Activated naive CD4-positive, alpha-beta T cell treated with anti-CD3 and anti-CD28 coated beads, Interleukin-2, amount 10 ng/mL, durations not matched to agents 7 days and 5 days (primary cell): ENCODE data around the gene MCC.

Experiments
- CTCF ChIA-PET: fragments of 350-600 bp; sonication (Branson Sonifier 250); formaldehyde crosslinking; loops from one replicate; lab custom pipeline; 2021; ENCODE audit warnings: antibody characterized with exemption; lab: Charles Lee
- DNase-seq: peaks from one replicate; pipeline ENCODE4 v3.0.0-alpha.2; 2020
- H3K27ac Mint-ChIP-seq: one replicate; pipeline ENCODE4 v1.8.0; 2021; ENCODE audit warnings: mild to moderate bottlenecking, moderate library complexity, mixed read lengths
- H3K27me3 Mint-ChIP-seq: one replicate; pipeline ENCODE4 v1.8.0; 2021; ENCODE audit warnings: mild to moderate bottlenecking, mixed read lengths
- H3K36me3 Mint-ChIP-seq: one replicate; pipeline ENCODE4 v1.8.0; 2021; ENCODE audit warnings: mixed read lengths
- H3K4me1 Mint-ChIP-seq: one replicate; pipeline ENCODE4 v1.8.0; 2021; ENCODE audit warnings: mixed read lengths
- H3K4me3 Mint-ChIP-seq: one replicate; pipeline ENCODE4 v1.8.0; 2021; ENCODE audit warnings: mild to moderate bottlenecking, moderate library complexity, mixed read lengths
- H3K9me3 Mint-ChIP-seq: one replicate; pipeline ENCODE4 v1.8.0; 2021; ENCODE audit warnings: mixed read lengths

The MCC gene

DNA sequence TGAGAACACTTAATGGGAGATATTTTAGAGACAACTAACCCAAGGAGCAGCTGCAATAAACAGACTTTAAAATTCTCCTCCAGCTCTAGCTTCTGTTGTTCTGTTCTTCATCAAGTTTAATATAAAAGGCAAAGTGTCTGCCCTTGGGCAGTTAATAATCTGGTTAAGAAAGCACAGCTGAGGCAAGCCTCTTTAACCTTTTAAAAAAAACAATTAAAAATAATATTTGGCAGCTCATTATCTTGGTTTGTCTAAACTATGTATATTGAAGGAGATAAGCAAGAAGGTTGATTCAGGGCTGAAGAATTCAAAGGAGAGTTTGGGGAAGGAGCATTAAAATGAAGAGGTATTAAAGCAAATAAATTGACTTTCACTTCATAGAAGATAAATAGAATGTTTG, 128.8 kb downstream of the MCC start:
- CTCF ChIA-PET, result no interaction called here
- Mint-ChIP-seq H3K4me1 (no peaks in the 10 kb centered on the region), H3K4me3 (no peak overlapping the region), H3K27me3 (peaks cover 6% of the 10 kb centered on the region), H3K27ac (no peak overlapping the region), H3K36me3 (no peaks in the 10 kb centered on the region), H3K9me3 (peaks cover 11% of the 10 kb centered on the region)
- DNase-seq, result no peak

GRCh38 chr5:113358696-113359095, 129.6 kb downstream of the MCC start:
- Mint-ChIP-seq H3K4me3 (no peak overlapping the region), H3K9me3 (peaks cover 5% of the 10 kb centered on the region), H3K36me3 (no peaks in the 10 kb centered on the region), H3K4me1 (no peaks in the 10 kb centered on the region), H3K27ac (no peak overlapping the region), H3K27me3 (peaks cover 4% of the 10 kb centered on the region)
- CTCF ChIA-PET, result interaction anchor here (1.1 kb wide), 1 partner anchor 26 kb away, joined by 4 read pairs; no protein-coding TSS in a partner anchor
- DNase-seq, result no peak

DNA sequence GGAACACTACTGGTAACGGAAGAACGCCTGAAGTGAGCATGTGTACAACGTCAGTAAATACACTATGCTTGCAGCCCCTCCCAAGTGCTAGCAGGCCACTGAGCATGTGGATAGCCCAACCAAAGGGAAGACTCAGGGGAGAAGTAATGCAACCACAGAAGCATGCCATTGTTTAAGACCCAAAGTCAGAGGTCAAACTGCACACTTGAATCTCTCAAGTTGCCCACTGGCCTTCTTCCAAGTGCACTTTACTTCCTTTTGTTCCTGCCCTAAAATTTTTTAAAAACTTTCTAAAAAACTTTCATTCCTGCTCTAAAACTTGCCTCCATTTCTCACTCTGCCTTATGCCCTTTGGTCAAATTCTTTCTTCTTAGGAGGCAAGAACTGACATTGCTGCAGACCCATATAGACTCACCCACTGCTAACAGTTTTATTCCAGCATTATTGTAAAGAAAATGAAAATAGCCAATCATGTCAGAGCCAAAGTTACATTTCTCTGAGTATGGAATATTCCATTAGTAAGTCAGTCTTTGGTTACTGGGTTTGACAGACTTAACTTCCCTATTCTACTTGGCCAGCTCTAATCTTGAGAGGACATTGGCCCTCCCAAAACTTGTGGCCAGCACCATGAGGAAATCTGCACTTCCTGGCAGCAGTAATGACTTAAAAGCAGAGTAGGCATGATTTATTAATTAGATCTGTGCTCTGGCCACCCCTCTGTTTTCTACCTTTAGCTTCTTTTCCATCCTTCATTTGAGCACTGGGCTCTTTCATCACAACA, 130.4 kb downstream of the MCC start:
- Mint-ChIP-seq H3K27ac (no peak overlapping the region), H3K4me1 (no peaks in the 10 kb centered on the region), H3K36me3 (no peaks in the 10 kb centered on the region), H3K27me3 (peaks cover 6% of the 10 kb centered on the region), H3K9me3 (no peaks in the 10 kb centered on the region), H3K4me3 (no peak overlapping the region)
- DNase-seq, result no peak
- CTCF ChIA-PET, result interaction anchor here (0.5 to 1.1 kb wide), 2 partner anchors 22 to 27 kb away, joined by 3 to 4 read pairs; no protein-coding TSS in a partner anchor

DNA sequence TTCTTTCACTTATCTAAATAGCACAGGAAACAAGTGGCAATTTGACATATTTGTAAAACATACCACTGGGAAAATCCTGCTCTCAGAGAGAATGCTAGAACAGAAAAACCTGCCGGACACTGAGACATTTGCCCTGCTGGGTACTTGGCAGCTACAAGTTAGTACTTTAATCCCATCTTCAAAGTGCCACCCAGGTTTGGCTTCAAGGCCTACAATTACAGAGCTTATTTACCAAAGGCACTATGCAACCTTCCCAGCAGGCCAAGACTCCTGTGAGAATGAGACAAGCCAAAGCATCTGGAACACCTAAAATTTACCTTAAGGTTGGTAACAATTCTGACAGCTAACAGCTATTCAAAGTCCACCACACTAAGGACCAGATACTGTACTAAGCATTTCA, 131.8 kb downstream of the MCC start:
- H3K4me3 Mint-ChIP-seq, result no peak overlapping the region

GRCh38 chr5:113354055-113354454, 134.2 kb downstream of the MCC start:
- Mint-ChIP-seq H3K4me1 (no peaks in the 10 kb centered on the region), H3K27me3 (peaks cover 10% of the 10 kb centered on the region), H3K9me3 (no peaks in the 10 kb centered on the region), H3K27ac (no peak overlapping the region), H3K4me3 (no peak overlapping the region), H3K36me3 (no peaks in the 10 kb centered on the region)
- DNase-seq, result no peak
- CTCF ChIA-PET, result no interaction called here

More for the DNA sequence above, 131.8 kb downstream of the MCC start:
- Mint-ChIP-seq H3K27me3 (peaks cover 8% of the 10 kb centered on the region), H3K27ac (no peak overlapping the region), H3K4me1 (no peaks in the 10 kb centered on the region), H3K36me3 (no peaks in the 10 kb centered on the region), H3K9me3 (no peaks in the 10 kb centered on the region)
- CTCF ChIA-PET, result interaction anchor here (0.8 to 1.4 kb wide), 2 partner anchors 23 to 154 kb away, joined by 5 read pairs; no protein-coding TSS in a partner anchor
- DNase-seq, result no peak

DNA sequence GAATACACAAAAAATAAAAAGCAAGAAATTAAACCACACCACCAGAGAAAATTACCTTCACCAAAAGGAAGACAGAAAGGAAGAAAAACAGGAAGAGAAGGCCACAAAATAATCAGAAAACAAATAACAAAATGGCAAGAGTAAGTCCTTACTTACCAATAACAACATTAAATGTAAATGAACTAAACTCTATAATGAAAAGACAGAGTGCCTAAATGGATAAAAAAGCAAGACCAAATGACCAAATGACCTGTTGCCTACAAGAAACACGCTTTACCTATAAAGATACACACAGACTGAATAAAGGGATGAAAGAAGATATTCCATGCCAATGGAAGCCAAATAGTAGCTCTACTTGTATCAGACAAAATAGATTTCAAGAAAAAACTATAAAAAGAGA, 140.7 kb downstream of the MCC start:
- no peak overlapping the region for H3K27ac Mint-ChIP-seq

DNA sequence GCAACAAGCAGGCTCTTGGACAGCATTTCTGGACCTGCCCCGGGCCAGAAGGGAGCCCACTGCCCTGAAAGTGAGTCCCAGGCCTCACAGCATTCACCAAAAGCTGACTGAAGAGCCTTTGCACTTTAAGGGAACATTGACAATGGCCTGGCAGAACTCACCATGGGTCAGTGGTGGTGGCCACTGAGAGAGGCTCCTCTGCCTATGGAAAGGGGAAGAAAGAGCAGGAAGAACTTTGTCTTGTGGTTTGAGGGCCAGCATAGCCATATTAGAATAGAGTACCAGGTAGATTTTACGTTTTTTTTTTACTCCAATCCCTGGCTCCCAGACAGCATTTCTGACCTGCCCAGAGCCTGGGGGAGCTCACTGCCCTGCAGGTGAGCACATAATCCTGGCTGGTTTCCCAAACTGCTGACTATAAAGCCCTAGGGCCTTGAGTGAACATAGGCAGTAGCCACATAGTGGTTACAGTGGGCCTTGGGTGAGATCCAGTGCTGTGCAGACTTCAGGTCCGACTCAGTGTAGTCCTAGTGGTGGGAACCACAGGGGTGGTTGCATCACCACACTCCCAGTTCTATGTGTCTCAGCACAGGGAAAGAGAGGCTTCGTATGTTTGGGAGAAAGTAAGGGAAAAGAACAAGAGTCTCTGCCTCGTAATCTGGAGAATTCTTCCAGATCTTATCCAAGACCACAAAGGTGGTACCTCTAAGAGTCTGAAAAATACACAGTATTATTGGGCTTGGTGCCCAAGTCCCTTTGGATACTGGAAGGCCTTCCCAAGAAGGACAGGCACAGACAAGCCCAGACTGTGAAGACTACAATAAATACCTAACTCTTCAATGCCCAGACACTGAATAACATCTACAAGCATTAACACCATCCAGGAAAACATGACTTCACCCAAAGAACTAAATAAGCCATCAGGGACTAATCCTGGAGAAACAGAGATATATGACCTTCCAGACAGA, 143.0 kb downstream of the MCC start:
- Mint-ChIP-seq H3K27me3 (peaks cover 19% of the 10 kb centered on the region), H3K4me1 (peaks cover 5% of the 10 kb centered on the region), H3K4me3 (no peak overlapping the region), H3K27ac (no peak overlapping the region), H3K9me3 (no peaks in the 10 kb centered on the region), H3K36me3 (no peaks in the 10 kb centered on the region)
- CTCF ChIA-PET, result interaction anchor here (0.9 kb wide), 1 partner anchor 35 kb away, joined by 3 read pairs; no protein-coding TSS in a partner anchor
- DNase-seq, result no peak

More for the DNA sequence above, 140.7 kb downstream of the MCC start:
- H3K36me3 Mint-ChIP-seq, result no peaks in the 10 kb centered on the region
- no peak for DNase-seq
- peaks cover 12% of the 10 kb centered on the region for H3K27me3 Mint-ChIP-seq
- no peak overlapping the region for H3K4me3 Mint-ChIP-seq
- CTCF ChIA-PET, result no interaction called here
- H3K9me3 Mint-ChIP-seq, result no peaks in the 10 kb centered on the region
- H3K4me1 Mint-ChIP-seq, result peaks cover 2% of the 10 kb centered on the region

- Mint-ChIP-seq H3K36me3 (no peaks in the 10 kb centered on the region), H3K27ac (no peak overlapping the region), H3K4me3 (no peak overlapping the region), H3K4me1 (peaks cover 5% of the 10 kb centered on the region), H3K27me3 (peaks cover 16% of the 10 kb centered on the region), H3K9me3 (no peaks in the 10 kb centered on the region)
- CTCF ChIA-PET, result no interaction called here
- no peak for DNase-seq
Observed at GRCh38 chr5:113343343-113343742, 144.9 kb downstream of the MCC start.

DNA sequence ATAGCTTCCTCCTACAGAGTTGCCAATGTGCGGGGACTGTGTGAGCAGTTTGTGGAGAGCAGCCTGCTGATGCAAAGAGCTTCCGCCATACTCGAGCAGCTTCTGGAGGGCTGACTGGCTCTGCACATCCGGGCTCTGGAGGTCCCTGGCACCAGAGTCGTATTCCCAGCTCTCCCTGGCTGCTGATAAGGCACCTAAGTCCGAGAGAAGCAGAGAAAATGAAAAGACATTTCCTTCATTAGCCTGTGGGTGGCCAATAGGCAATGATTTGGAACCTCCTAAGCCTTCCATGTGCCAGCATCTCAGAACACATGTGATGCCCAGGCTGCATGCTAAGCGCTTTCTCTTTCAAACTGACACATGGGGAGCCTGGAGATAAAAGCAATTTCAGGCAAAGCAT, 147.7 kb downstream of the MCC start:
- Mint-ChIP-seq H3K27me3 (peaks cover 38% of the 10 kb centered on the region), H3K9me3 (no peaks in the 10 kb centered on the region), H3K4me1 (peaks cover 14% of the 10 kb centered on the region), H3K36me3 (no peaks in the 10 kb centered on the region), H3K27ac (no peak overlapping the region), H3K4me3 (no peak overlapping the region)
- CTCF ChIA-PET, result interaction anchor here (1.7 to 8.8 kb wide), 2 partner anchors 170 to 264 kb away, joined by 10 to 124 read pairs; no protein-coding TSS in a partner anchor
- no peak for DNase-seq

GRCh38 chr5:113338628-113339027, 149.6 kb downstream of the MCC start:
- H3K27ac Mint-ChIP-seq, result no peak overlapping the region
- CTCF ChIA-PET, result interaction anchor here (1.2 to 8.8 kb wide), 5 partner anchors 41 to 294 kb away, joined by 3 to 149 read pairs (median 16); partner anchors contain the start of gene YTHDC2
- H3K27me3 Mint-ChIP-seq, result peaks cover 36% of the 10 kb centered on the region
- H3K4me3 Mint-ChIP-seq, result no peak overlapping the region
- no peaks in the 10 kb centered on the region for H3K36me3 Mint-ChIP-seq
- peaks cover 22% of the 10 kb centered on the region for H3K4me1 Mint-ChIP-seq
- no peaks in the 10 kb centered on the region for H3K9me3 Mint-ChIP-seq
- no peak for DNase-seq

DNA sequence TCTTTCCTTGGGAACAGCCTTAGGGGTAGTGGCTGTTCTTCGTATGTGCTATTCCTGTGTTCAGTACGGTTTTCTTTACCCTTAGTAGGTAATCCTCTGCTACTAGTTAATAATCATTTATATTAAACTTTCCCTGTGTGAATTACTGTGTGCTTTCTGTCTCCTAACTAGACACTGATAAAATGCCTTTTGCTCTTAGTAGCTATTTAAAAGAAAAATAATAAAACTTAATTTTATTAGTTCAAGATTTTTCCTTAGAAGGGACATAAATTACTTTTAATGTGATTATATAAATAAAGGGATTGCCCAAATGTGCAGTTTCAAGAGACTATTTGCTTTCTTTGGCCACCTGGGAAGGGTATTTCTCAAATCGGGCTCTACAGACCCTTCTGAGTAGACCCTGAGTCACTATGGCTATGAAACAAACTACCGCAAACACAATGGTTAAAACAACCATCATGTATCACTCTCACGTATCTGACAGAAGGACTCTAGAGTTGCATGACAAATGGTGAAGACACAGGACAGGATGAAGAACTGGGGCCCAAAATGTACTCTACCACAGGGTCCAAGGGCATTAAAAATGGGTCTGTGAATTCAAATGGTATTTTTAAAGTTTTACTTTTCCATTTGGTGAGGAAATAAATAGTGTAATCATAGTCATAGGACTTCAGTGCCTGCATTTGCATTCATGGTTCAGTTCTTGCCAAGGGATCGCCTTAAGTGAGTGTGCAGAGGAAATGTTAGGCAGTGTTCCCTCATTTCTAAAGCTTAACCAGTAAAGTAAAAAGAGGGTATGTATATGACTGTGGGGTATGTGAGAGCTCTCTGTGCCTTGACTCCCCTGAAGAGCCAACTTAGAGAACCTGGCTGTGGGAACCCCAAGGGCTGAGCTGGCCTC, 150.5 kb downstream of the MCC start:
- Mint-ChIP-seq H3K36me3 (no peaks in the 10 kb centered on the region), H3K27ac (no peak overlapping the region), H3K4me3 (no peak overlapping the region), H3K4me1 (peaks cover 22% of the 10 kb centered on the region), H3K27me3 (peaks cover 36% of the 10 kb centered on the region), H3K9me3 (no peaks in the 10 kb centered on the region)
- CTCF ChIA-PET, result interaction anchor here (0.9 to 8.8 kb wide), 11 partner anchors 27 to 341 kb away, joined by 3 to 149 read pairs (median 4); partner anchors contain the start of gene YTHDC2
- DNase-seq, result no peak

- H3K36me3 Mint-ChIP-seq, result no peaks in the 10 kb centered on the region
- H3K4me3 Mint-ChIP-seq, result no peak overlapping the region
- peaks cover 22% of the 10 kb centered on the region for H3K4me1 Mint-ChIP-seq
- no peak overlapping the region for H3K27ac Mint-ChIP-seq
- DNase-seq, result peak; percentile 38
- peaks cover 41% of the 10 kb centered on the region for H3K27me3 Mint-ChIP-seq
- CTCF ChIA-PET, result interaction anchor here (0.8 to 8.8 kb wide), 16 partner anchors 27 to 340 kb away, joined by 3 to 149 read pairs (median 3); partner anchors contain the start of gene YTHDC2
- H3K9me3 Mint-ChIP-seq, result no peaks in the 10 kb centered on the region
Observed at GRCh38 chr5:113336975-113337374, 151.3 kb downstream of the MCC start.

- H3K27me3 Mint-ChIP-seq, result peaks cover 30% of the 10 kb centered on the region
- no peaks in the 10 kb centered on the region for H3K9me3 Mint-ChIP-seq
- peaks cover 35% of the 10 kb centered on the region for H3K4me1 Mint-ChIP-seq
- H3K4me3 Mint-ChIP-seq, result no peak overlapping the region
- no peaks in the 10 kb centered on the region for H3K36me3 Mint-ChIP-seq
- no peak overlapping the region for H3K27ac Mint-ChIP-seq
- CTCF ChIA-PET, result interaction anchor here (1.0 to 8.8 kb wide), 8 partner anchors 46 to 337 kb away, joined by 3 to 149 read pairs (median 12); partner anchors contain the start of genes MCC and YTHDC2
- DNase-seq, result no peak
Observed at GRCh38 chr5:113333411-113333810, 154.8 kb downstream of the MCC start.
